DND-41 (cell line): ENCODE results near the gene XAF1.

Experiments used
- ATAC-seq: fragments of 200-7000 bp; cut with Tn5 transposase; 3 replicates; pipeline ENCODE4 v1.9.1; 2021; ENCODE audit warnings: low read depth; ENCODE audit not compliant: insufficient read depth
- DNase-seq: peaks from one replicate; pipeline ENCODE4 v3.0.0-alpha.2; 2020
- H2AFZ ChIP-seq: 2 replicates; pipeline ENCODE4 v1.6.0; 2012; ENCODE audit warnings: low read depth, low read length
- H3K27ac ChIP-seq: 2 replicates; pipeline ENCODE4 v1.5.1; 2012; ENCODE audit warnings: low read length, inconsistent platforms
- H3K27me3 ChIP-seq: fragments of 200-600 bp; sonication (generic); 2 replicates; pipeline ENCODE4 v1.6.0; 2012; ENCODE audit warnings: low read length, mild to moderate bottlenecking, inconsistent platforms; ENCODE audit not compliant: insufficient read depth, poor library complexity
- H3K36me3 ChIP-seq: 2 replicates; pipeline ENCODE4 v1.5.1; 2012; ENCODE audit warnings: low read length, inconsistent platforms; ENCODE audit not compliant: insufficient read depth
- H3K4me1 ChIP-seq: 2 replicates; pipeline ENCODE4 v1.5.1; 2012; ENCODE audit warnings: mild to moderate bottlenecking, low read length; ENCODE audit not compliant: insufficient read depth
- H3K4me2 ChIP-seq: 2 replicates; pipeline ENCODE4 v1.6.0; 2012; ENCODE audit warnings: mild to moderate bottlenecking, moderate library complexity, low read length, inconsistent platforms; ENCODE audit not compliant: insufficient read depth
- H3K4me3 ChIP-seq, 2 experiments: fragments of 200-600 bp in 1 of 2; shearing (Covaris generic) in 1 of 2; 2 replicates each; pipeline ENCODE4 v1.5.1; 2012 to 2016; ENCODE audit warnings: inconsistent platforms in 2 of 2, low read length in 2 of 2, mild to moderate bottlenecking in 2 of 2, low read depth in 1 of 2, moderate library complexity in 1 of 2
- H3K79me2 ChIP-seq: 2 replicates; pipeline ENCODE4 v1.6.0; 2012; ENCODE audit warnings: low read length, inconsistent platforms; ENCODE audit not compliant: insufficient read depth
- H3K9ac ChIP-seq: 2 replicates; pipeline ENCODE4 v1.6.0; 2012; ENCODE audit warnings: low read depth, mild to moderate bottlenecking, inconsistent platforms, low read length, moderate library complexity
- H3K9me3 ChIP-seq: 2 replicates; pipeline ENCODE4 v1.5.1; 2012; ENCODE audit warnings: low read length, moderate library complexity, mild to moderate bottlenecking, inconsistent platforms; ENCODE audit not compliant: insufficient read depth, severe bottlenecking
- H4K20me1 ChIP-seq: 2 replicates; pipeline ENCODE4 v1.6.0; 2012; ENCODE audit warnings: low read length; ENCODE audit not compliant: insufficient read depth
- CTCF ChIP-seq: IDR thresholded peaks from 2 replicates; pipeline ENCODE4 v1.5.1; 2012; ENCODE audit warnings: borderline replicate concordance, low read length, moderate library complexity, mild to moderate bottlenecking; ENCODE audit not compliant: poor library complexity, severe bottlenecking; ENCODE audit errors: extremely low read depth
- EZH2 ChIP-seq: IDR thresholded peaks from 3 replicates; pipeline ENCODE4 v1.6.1; 2012; ENCODE audit warnings: borderline replicate concordance, low read depth, mild to moderate bottlenecking, moderate library complexity, low read length, inconsistent platforms; ENCODE audit not compliant: severe bottlenecking

Gene XAF1

GRCh38 chr17:6753546-6753945 lies 2.3 kb upstream of the XAF1 start:
- no peaks in the 10 kb centered on the region for H3K27me3 ChIP-seq
- H3K4me3 ChIP-seq, result peak overlapping the region in 1 of 2 experiments; percentile 10; a peak in 1 of 4 replicates
- peaks cover 7% of the 10 kb centered on the region for H3K36me3 ChIP-seq
- TF ChIP-seq EZH2 (no peak), CTCF (no peak)
- H3K4me2 ChIP-seq, result peak overlapping the region; percentile 25
- H3K79me2 ChIP-seq, result peaks cover 12% of the 10 kb centered on the region
- H3K27ac ChIP-seq, result peak overlapping the region; percentile 56
- no peak for DNase-seq
- no peaks in the 10 kb centered on the region for H3K9me3 ChIP-seq
- H2AFZ ChIP-seq, result no peak overlapping the region
- peaks cover 60% of the 10 kb centered on the region for H3K4me1 ChIP-seq
- ATAC-seq, result no peak
- H4K20me1 ChIP-seq, result no peaks in the 10 kb centered on the region
- no peak overlapping the region for H3K9ac ChIP-seq

- Histone ChIP-seq H3K4me3 (peak overlapping the region in 1 of 2 experiments; percentile 75; a peak in 2 of 4 replicates), H3K27ac (peak overlapping the region; percentile 83)
Measured at GRCh38 chr17:6755281-6755680, 565 bp upstream of the XAF1 start.

GRCh38 chr17:6756425-6757031 lies 682 bp downstream of the XAF1 start:
- DNase-seq (peak; percentile 33), ATAC-seq (peak; percentile 39)
- H4K20me1 ChIP-seq, result no peaks in the 10 kb centered on the region
- no peaks in the 10 kb centered on the region for H3K27me3 ChIP-seq
- peaks cover 60% of the 10 kb centered on the region for H3K4me1 ChIP-seq
- H3K9me3 ChIP-seq, result no peaks in the 10 kb centered on the region
- H3K79me2 ChIP-seq, result peaks cover 12% of the 10 kb centered on the region
- peak overlapping the region; percentile 65 for H3K9ac ChIP-seq
- peaks cover 32% of the 10 kb centered on the region for H3K36me3 ChIP-seq
- peak overlapping the region; percentile 89 for H2AFZ ChIP-seq
- peak overlapping the region; percentile 83 for H3K27ac ChIP-seq
- H3K4me2 ChIP-seq, result peak overlapping the region; percentile 94
- no peak for TF ChIP-seq EZH2
- no peak for TF ChIP-seq CTCF
- peak overlapping the region; percentile 53 to 75 for H3K4me3 ChIP-seq

More at GRCh38 chr17:6755281-6755680, 565 bp upstream of the XAF1 start:
- H3K9ac ChIP-seq, result peak overlapping the region; percentile 65
- no peaks in the 10 kb centered on the region for H4K20me1 ChIP-seq
- H3K36me3 ChIP-seq, result peaks cover 22% of the 10 kb centered on the region
- ATAC-seq (no peak), DNase-seq (no peak)
- H2AFZ ChIP-seq, result peak overlapping the region; percentile 89
- no peaks in the 10 kb centered on the region for H3K27me3 ChIP-seq
- peaks cover 12% of the 10 kb centered on the region for H3K79me2 ChIP-seq
- H3K4me1 ChIP-seq, result peaks cover 60% of the 10 kb centered on the region
- TF ChIP-seq EZH2, result no peak
- TF ChIP-seq CTCF, result no peak
- H3K9me3 ChIP-seq, result no peaks in the 10 kb centered on the region
- peak overlapping the region; percentile 94 for H3K4me2 ChIP-seq
